HG03469 (cell line): ENCODE results near the gene MEGF10.

Experiments used
- ATAC-seq: cut with Tn5 transposase; IDR thresholded peaks from one replicate; pipeline ENCODE4 v1.9.1; 2021; ENCODE audit warnings: mild to moderate bottlenecking, moderate library complexity, moderate number of reproducible peaks; ENCODE audit not compliant: unreplicated experiment

The MEGF10 gene

DNA sequence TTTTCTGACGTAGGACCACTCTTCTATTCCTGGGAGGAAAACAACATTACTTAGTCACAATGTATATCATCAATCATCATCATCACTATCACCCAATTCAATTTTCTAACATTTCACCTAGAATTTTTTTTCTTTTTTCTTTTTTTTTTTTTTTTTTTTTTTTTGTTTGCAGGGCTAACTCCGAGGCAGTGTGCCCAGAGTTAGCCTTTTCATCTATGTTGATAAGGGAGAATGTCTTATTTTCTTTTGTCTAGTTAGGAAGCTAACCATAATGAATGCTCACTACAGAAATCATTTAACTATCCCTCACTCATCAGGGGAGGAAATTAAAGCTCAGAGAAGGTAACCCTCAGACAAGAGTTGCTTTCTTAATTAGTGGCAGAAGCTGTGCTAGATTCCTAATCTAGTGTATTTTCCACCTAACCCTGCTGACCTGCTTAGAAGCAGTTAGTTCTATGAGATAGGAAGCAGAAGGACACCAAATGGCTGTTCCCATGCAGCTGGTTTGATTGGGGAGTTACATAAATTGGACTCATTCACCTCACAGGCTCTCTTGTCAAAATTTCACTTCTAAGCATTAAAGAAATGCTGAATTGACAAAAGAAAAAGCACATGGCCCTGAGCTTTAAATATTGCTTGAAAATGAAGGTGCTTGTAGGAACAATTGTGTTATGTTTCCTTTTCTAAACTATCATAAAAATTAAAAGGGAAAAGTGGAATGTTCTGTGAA, 218.2 kb downstream of the MEGF10 start:
- no peak for ATAC-seq
